ENCODE data around the gene CREG2.

DNA sequence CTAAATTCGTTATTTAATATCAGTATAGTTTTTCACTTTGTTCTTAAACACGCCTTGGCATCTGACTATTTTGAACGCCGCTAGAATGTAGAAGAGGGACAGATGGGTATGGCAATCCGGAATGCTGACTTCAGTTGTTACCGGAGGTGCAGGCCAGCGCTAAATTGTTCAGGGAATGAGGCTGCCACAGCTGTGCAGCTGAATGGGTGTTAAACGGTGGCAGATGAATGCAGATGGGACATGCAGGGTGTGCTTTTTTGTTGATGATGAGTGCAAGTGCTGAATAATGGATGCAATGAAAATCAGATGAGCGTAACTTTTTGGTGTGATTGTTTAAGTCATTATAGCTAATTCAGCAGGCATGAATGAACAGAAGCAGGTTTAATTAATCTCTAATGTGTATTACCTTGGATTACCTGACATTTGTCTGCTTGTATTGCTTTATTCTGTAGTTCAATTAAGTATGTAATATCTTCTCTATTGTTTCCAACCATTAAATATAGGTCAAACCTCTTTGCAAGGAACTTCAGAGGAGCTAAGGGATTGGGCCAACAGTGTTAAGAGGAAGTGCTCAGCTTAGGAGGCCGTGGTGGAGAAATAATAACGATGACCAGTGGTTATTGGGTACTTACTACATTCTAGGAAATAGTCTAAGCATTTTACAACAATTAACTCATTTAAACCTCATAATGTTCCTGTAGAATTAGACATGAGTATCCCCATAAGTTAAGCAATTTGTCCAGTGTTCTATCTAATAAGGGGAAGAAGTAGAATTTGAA lies 11.9 kb upstream of the CREG2 start:
- TF ChIP-seq, protein P1, sequence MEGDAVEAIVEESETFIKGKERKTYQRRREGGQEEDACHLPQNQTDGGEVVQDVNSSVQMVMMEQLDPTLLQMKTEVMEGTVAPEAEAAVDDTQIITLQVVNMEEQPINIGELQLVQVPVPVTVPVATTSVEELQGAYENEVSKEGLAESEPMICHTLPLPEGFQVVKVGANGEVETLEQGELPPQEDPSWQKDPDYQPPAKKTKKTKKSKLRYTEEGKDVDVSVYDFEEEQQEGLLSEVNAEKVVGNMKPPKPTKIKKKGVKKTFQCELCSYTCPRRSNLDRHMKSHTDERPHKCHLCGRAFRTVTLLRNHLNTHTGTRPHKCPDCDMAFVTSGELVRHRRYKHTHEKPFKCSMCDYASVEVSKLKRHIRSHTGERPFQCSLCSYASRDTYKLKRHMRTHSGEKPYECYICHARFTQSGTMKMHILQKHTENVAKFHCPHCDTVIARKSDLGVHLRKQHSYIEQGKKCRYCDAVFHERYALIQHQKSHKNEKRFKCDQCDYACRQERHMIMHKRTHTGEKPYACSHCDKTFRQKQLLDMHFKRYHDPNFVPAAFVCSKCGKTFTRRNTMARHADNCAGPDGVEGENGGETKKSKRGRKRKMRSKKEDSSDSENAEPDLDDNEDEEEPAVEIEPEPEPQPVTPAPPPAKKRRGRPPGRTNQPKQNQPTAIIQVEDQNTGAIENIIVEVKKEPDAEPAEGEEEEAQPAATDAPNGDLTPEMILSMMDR (IDR thresholded peaks at IDR 0.05) = no peak
- no peak for TF ChIP-seq POLR2A (IDR thresholded peaks at IDR 0.05)
